GM10248 (cell line): ENCODE measurements around the gene RRAGD.

Source experiments
- CTCF ChIA-PET: fragments of 300-600 bp; sonication (Branson Sonifier 250); formaldehyde crosslinking; extraction: SDS; loops from one replicate; lab custom pipeline; 2021; ENCODE audit warnings: antibody characterized with exemption; lab: Yijun Ruan, JAX
- POLR2A ChIA-PET: fragments of 350-650 bp; sonication (Branson Sonifier 250); formaldehyde crosslinking; extraction: SDS; loops from one replicate; lab custom pipeline; 2020; ENCODE audit warnings: antibody characterized with exemption; lab: Yijun Ruan, JAX
- DNase-seq: peaks from one replicate; pipeline ENCODE4 v3.0.0; 2012; ENCODE audit errors: extremely low spot score
- TF ChIP-seq, protein P1 (sequence below): IDR thresholded peaks from 2 replicates; pipeline ENCODE4 v1.5.1; 2012; ENCODE audit warnings: mild to moderate bottlenecking, low read depth; ENCODE audit errors: extremely low read depth, missing control alignments, control extremely low read depth

Gene RRAGD

DNA sequence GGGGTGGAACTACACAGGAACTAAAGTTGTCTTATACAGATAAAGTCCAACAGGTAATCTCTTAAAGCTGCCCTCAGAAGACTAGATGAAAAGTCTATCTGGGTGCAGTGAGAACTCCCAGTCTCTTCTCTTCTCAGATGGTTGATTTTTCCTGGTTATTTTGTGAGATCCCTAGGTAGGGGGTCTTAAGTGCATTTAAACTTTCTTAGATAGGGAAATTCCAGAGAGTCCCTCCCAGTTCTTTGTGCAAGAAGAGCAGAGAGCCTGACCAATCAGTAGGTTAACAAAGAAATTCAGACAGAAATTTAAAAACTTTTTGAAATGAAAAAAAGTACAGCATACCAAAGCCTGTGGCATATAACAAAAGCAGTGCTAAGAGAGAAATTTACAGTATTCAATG lies 95.0 kb downstream of the RRAGD start:
- TF ChIP-seq, protein P1, sequence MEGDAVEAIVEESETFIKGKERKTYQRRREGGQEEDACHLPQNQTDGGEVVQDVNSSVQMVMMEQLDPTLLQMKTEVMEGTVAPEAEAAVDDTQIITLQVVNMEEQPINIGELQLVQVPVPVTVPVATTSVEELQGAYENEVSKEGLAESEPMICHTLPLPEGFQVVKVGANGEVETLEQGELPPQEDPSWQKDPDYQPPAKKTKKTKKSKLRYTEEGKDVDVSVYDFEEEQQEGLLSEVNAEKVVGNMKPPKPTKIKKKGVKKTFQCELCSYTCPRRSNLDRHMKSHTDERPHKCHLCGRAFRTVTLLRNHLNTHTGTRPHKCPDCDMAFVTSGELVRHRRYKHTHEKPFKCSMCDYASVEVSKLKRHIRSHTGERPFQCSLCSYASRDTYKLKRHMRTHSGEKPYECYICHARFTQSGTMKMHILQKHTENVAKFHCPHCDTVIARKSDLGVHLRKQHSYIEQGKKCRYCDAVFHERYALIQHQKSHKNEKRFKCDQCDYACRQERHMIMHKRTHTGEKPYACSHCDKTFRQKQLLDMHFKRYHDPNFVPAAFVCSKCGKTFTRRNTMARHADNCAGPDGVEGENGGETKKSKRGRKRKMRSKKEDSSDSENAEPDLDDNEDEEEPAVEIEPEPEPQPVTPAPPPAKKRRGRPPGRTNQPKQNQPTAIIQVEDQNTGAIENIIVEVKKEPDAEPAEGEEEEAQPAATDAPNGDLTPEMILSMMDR, result no peak
- DNase-seq, result no peak
- ChIA-PET CTCF (interaction anchor here (0.9 to 1.5 kb wide), 2 partner anchors 19 to 35 kb away, joined by 3 to 4 read pairs; no protein-coding TSS in a partner anchor), POLR2A (no interaction called here)

DNA sequence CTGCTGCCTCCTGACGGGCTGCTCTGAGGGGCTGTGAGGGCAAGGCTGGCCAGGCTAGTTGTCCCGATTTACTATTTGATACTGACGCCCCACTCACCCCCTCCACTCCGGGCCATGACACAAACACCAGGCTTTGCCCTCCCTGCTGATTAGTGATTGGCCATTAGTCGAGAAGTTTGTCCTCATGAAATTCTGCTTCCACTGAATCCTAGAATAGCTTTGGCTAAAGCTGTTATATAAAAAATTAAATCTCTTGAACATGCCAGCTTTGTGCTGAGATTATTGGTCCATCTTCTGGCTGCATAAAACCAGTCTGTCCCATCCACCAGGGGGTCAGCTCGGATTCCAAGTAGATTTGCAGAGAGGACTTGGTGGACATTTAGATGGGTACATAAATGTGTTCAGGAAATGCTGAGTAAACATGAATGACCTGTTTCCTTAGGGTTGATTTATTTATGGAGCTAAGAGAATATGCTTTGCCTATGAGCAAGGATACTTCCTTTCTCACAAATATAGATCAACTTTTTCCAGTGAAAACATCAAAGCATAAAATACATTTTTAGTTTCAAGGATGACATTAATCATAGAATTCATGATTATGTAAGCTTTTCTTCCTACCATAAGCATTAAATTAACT lies 96.7 kb downstream of the RRAGD start, which contains the start of gene GABRR2:
TSS of gene GABRR2 (minus strand) at position 51 of the 637 bp plus-strand sequence. CDS start 134 bp downstream, outside the sequence.
- ChIA-PET POLR2A (no interaction called here), CTCF (interaction anchor here (0.8 to 1.9 kb wide), 7 partner anchors 9 to 332 kb away, joined by 3 to 6 read pairs (median 3); no protein-coding TSS in a partner anchor)

GRCh38 chr6:89314692-89315091 lies 97.4 kb downstream of the RRAGD start:
- ChIA-PET POLR2A (no interaction called here), CTCF (interaction anchor here (1.2 to 1.9 kb wide), 5 partner anchors 10 to 59 kb away, joined by 3 to 6 read pairs (median 3); no protein-coding TSS in a partner anchor)
- TF ChIP-seq, protein P1, result no peak
- DNase-seq, result no peak

More for the DNA sequence above, 96.7 kb downstream of the RRAGD start, which contains the start of gene GABRR2:
- no peak for DNase-seq
- TF ChIP-seq, protein P1, result no peak
